HL-60/S4 (cell line): ENCODE measurements around the gene BICDL1.
"Not testable (repeated sequence)": the region's sequence is repeated elsewhere in the genome, so short reads cannot be mapped to it uniquely, and the experiment has no call there.

Experiments used
- in situ Hi-C: fragments of 300-500 bp; cut with MboI; formaldehyde crosslinking; loops from 2 replicates; pipeline ENCODE4 v1.14.3; 2022; ENCODE audit warnings: low sequenced_read_pairs

Gene BICDL1

GRCh38 chr12:119998471-119999245, 9.6 kb downstream of the BICDL1 start:
- in situ Hi-C loops = no loop called here

- in situ Hi-C loops = no loop called here
Measured at GRCh38 chr12:120000556-120000955, 11.5 kb downstream of the BICDL1 start.

GRCh38 chr12:120006258-120006975, 17.4 kb downstream of the BICDL1 start:
- in situ Hi-C loops = no loop called here

GRCh38 chr12:120007272-120007671, 18.2 kb downstream of the BICDL1 start:
- in situ Hi-C loops = no loop called here

GRCh38 chr12:120010661-120011230, 21.7 kb downstream of the BICDL1 start:
- in situ Hi-C loops = no loop called here

GRCh38 chr12:120012067-120012621, 23.1 kb downstream of the BICDL1 start:
- in situ Hi-C loops = no loop called here

- in situ Hi-C loops = no loop called here
Measured at GRCh38 chr12:120013659-120014380, 24.8 kb downstream of the BICDL1 start.

- in situ Hi-C loops = not testable (repeated sequence)
Measured at GRCh38 chr12:120014381-120014735, 25.3 kb downstream of the BICDL1 start.

- in situ Hi-C loops = no loop called here
Measured at GRCh38 chr12:120015313-120015712, 26.3 kb downstream of the BICDL1 start.

GRCh38 chr12:120016199-120016598, 27.2 kb downstream of the BICDL1 start:
- in situ Hi-C loops = not testable (repeated sequence)

GRCh38 chr12:120019197-120019596, 30.2 kb downstream of the BICDL1 start:
- in situ Hi-C loops = no loop called here

- in situ Hi-C loops = no loop called here
Measured at GRCh38 chr12:120019938-120020337, 30.9 kb downstream of the BICDL1 start.

GRCh38 chr12:120024193-120024592, 35.2 kb downstream of the BICDL1 start:
- in situ Hi-C loops = no loop called here

- in situ Hi-C loops = no loop called here
Measured at GRCh38 chr12:120025640-120026039, 36.6 kb downstream of the BICDL1 start.

GRCh38 chr12:120032242-120032641, 43.2 kb downstream of the BICDL1 start:
- in situ Hi-C loops = no loop called here

GRCh38 chr12:120037851-120038250, 48.8 kb downstream of the BICDL1 start:
- in situ Hi-C loops = no loop called here

GRCh38 chr12:120039711-120040110, 50.7 kb downstream of the BICDL1 start:
- in situ Hi-C loops = no loop called here

GRCh38 chr12:120041386-120042231, 52.6 kb downstream of the BICDL1 start:
- in situ Hi-C loops = no loop called here

- in situ Hi-C loops = not testable (repeated sequence)
Measured at GRCh38 chr12:120045367-120045766, 56.3 kb downstream of the BICDL1 start.

- in situ Hi-C loops = no loop called here
Measured at GRCh38 chr12:120047072-120047471, 58.0 kb downstream of the BICDL1 start.
